ENCODE results near the gene NRGN.

NRGN gene

DNA sequence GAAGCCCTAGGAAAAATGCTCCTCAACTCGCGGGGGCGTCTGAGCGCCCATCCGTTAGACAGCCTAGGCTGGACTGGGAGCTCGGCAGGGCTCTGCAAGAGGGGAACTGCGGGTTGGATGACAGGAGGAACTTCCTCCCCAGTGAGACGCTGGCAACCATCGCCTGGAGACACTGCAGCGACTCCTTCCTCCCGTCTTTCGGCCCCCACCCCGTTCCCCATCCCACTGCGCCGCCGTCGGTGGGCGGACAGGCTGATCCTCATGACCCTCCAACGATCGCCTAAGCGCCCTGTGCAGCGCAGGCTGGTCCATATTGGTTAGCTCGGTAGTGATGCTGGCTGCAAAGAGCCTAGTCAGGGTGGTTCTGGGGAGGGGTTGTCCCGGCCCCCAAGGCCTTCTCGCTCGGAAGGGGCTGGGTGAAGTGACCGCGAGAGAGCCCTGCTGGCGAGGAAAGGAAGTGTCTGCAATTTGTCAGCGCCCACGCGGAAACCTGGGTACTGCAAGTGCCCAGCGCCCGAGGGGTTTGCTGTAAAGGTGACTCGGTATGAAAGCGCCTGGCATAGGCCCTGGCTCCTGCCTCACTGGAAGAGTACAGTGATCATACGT is 638 bp downstream of the NRGN start:
- DNase-seq (ENCODE audit: low read depth): no peak

DNA sequence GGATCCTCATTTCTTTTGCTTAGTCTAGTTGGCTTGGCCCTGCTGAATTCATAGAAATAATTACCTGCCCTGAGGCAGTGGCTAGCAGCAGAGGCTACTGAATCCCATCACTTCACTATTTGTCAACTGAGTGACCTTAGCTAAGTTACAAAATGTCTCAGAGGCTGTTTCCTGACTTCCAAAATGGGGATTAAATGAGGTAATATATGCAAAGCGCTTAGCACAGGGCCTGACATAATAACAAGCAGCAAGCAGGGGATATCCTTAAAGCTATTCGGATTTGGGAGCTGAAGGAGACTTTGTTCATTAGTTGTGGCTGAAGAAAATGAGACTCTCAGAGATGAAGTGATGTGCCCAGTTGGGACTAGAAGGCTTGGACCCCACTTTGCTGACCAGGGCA is 2.8 kb downstream of the NRGN start:
- no peak for DNase-seq (ENCODE audit: low read depth)

DNA sequence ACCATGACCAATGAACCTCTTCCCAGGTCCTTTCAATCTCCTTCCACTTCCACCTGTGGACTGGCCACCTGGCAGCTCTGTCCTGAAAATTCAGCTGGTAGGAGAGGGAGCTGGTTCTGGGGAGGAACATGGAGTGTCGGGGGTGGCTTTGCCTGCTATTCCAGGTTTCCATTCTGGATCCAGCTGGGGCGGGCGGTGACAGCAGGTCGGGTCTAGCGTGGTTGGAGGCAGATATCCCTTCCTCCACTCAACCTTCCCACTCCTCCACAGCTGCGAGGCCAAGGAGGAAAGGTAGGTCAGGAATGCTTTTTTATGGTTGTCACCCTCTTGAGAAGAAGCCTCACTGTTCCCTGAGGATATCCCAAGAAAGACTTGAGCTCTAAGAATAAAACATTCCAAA is 3.3 kb downstream of the NRGN start:
- DNase-seq (ENCODE audit: low read depth): no peak

DNA sequence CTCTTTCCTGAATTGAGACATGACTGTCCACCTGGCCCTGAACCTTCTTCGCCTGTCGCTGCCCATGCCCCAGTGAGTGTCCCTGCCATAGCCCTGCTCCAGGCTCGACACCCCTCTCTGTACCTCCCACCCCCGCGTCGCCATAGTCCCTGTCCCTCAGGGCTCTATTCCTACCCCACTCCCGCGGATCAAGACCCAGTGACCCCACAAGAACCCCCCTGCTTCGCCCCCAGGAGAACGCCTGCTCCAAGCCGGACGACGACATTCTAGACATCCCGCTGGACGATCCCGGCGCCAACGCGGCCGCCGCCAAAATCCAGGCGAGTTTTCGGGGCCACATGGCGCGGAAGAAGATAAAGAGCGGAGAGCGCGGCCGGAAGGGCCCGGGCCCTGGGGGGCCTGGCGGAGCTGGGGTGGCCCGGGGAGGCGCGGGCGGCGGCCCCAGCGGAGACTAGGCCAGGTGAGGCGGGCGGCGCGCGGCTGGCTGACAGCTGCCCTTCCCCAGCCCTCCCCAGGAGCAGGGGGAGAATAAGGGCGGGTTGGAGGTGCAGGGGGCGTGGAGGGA is 5.6 kb downstream of the NRGN start:
- DNase-seq (ENCODE audit: low read depth): no peak

DNA sequence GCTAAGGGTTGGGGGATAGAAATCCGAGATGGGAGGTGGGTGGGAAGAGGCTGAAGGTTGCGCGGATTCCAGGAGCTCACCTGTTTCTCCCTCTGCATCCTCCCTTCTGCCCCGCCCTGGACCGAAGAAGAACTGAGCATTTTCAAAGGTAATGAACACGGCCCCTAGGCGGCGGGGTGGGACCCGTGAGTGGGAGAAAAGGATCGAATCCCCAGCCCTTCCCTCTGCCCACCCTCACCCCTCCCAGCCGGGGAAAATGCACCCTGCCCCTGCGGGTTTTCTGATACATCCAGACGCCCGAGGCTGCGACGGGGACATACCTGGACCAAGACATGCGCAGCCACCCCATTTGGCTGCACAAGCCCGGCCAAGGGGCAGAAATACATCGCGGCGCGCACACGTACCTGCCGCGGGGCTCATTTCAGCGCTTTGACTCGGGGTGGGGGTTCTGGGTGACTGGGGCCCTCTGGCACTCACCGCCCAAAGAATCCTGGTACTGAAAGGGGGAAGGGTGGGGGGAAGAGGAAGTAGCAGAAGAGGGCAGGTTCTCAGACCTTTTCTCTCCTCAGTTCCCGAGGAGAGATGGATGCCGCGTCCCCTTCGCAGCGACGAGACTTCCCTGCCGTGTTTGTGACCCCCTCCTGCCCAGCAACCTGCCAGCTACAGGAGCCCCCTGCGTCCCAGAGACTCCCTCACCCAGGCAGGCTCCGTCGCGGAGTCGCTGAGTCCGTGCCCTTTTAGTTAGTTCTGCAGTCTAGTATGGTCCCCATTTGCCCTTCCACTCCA is 6.3 kb downstream of the NRGN start:
- DNase-seq (ENCODE audit: low read depth): no peak

DNA sequence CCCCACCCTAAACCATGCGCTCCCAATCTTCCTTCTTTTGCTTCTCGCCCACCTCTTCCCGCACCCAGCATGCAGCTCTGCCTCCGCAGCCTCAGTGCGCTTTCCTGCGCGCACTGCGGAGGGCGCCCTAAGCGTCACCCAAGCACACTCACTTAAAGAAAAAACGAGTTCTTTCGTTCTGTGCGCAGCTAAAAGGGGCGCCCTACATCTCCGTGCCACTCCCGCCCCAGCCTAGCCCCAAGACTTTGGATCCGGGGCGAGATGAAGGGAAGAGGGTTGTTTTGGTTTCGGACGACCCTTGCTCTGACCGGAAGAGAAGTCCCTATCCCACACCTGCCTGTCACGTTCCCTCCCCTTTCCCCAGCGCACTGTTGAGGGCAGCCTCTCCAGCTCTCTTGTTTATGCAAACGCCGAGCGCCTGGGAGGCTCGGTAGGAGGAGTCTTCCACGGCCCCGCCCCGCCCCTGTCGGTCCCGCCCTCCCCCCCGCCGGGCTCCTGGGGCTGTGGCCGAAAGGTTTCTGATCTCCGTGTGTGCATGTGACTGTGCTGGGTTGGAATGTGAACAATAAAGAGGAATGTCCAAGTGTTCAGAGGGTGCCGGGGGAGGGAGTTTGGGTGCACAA is 7.0 kb downstream of the NRGN start:
- peak; percentile 67 for DNase-seq (ENCODE audit: low read depth)

DNA sequence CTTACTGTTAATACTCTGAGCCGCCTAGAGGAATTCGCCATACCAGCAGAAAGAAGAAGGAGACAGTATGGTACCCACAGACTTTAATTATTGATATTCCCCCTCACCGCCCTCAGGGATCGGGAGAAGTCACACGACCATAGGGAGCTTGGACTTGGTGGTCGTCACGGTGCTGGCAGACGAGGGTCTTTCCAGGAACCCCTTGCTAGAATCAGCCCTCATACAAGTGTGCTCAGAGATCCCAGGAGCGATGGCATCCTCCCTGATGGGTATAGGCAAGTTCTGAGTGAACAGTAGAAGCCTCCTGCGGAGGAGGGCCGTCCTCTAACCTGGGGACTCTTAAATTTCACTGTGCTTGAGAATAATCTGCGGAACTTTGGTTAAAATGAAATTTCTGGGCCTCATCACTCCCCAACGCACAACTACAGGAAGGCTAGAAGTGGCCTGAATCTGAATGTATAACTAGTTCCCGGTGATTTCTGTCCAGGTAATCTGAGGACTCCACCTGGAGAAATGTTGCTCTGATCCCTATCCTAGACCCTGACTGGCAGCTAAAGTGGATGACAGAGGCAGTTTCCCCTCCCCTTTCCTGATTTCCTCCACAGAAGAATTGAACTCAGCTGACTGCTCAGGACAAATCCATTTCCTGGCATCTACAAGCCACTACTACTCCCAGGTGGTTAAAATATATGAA is 7.8 kb downstream of the NRGN start:
- DNase-seq (ENCODE audit: low read depth): no peak

DNA sequence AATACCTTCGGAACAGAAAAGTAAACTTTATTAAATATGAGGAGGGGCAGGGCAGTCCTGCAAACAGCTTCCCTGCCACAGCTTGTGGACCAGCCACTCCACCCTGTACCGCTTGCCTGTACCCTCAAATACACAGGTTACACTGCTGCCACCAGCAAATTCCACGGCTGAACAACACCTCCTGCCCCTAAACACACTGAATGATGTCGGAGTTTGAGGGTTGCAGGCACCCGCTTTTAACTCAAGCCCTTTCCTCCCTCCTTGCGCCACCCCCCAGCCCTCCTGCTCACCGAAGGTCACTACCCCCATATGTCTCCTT is 8.3 kb downstream of the NRGN start:
- no peak for DNase-seq (ENCODE audit: low read depth)

DNA sequence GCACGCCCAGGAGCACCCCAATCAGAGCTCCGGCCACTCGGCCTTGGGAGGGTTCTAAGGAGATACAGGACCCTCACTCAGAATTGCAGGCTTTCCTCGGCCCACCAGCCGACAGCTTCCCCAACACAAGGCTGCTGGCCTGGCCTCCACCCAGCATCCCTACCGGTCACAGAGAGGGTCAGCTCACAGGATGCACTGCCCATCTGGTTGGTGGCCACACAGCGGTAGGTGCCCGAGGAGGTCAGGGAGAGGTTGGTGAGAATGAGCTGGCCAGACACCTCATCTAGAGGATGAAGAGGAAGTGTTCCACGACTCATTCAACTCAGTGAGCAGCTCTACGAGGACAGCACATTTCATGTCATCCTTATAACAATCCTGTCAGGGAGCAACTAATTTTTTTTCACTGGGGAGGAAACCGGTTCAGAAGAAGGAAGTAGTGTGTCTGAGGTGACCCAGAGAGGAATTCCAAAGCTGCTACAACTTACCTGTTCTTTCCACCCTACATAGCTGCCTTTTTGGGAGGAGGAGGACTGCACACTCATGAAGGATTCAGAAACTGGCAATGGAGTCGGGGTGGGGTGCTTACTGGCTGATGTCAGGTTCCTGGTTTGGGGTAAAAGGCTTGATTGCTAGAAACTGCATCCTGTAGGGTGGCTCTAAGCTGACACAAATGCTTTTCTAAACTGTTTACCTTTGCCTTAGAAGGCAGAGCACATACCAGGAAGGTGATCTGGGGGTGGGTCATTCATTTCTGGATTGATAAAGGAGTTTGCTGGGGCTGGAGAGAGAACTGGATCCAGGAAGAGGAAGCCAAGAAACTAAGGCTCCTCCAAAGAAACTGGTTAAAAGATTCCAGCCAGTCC is 9.0 kb downstream of the NRGN start:
- DNase-seq (ENCODE audit: low read depth): no peak

DNA sequence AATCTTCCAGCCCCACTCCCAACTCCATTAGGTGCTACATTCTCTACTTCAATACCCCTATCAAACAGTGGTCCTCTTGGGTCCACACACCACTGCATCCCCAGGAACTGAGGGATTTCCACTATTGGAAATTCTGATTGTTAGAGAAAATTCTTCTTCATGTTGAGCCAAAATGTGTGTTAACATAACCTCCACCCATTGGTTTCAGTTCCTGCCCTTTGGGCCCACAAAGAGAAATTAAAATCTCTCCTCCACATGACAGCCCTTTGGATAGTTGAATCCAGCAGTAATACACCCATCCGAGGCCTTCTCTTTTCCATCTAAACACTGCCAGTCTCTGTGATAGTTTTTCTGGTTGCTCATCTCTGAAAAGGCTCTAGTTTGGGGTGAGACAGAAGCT is 10.2 kb downstream of the NRGN start:
- no peak for DNase-seq (ENCODE audit: low read depth)

DNA sequence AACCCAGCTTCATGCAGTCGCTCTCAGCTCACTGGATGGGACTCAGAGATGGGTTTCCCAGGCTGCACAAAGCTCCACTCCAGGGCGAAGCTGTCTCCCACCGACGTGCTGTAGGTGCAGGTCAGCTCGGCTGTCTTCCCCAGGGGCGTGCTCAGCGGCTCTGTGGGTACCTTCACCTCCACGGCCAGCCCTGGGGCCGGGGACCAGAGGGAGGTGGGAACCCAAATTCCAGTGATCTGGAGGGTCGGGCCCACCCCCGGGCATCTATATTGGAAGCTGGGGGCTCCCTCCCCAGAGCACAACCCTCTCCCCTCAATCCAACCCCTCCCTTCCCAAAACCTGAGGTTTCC is 11.6 kb downstream of the NRGN start:
- DNase-seq (ENCODE audit: low read depth): no peak

DNA sequence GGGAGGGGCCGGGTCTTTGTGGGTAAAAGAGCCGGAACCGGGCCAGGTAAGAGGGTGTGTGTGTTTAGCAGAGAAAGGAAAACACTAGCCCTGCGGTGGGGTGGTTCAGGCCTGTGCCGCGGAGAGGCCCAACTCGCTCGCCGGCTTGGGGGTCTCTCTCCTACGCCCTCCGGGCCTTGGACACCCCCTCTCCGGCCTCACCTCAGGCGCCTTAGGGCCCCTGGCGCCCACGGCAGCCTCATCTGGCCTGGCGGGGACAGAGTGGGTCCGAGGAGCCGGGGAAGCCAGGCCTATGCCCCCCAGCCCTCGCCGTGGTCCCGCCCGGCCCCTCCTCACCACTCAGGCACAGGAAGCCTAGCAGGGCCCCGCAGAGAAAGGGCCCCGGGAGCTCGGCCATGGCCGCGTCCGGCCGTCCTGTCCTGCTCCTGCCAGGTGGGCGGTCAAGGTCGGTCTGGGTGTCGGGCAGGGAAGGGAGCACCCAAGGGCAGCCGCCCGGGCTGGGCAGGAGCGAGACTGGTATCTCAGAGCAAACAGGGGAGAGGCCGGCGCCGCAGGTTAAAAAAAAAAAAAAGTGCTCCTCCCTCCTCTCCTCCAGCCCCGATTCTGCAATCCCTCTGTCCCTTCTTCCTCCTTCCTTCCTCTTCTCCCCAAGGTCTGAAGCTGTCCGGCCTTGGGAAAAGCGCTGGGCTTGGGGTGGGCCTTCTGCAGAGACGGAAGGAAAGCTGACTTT is 12.2 kb downstream of the NRGN start, which contains the start of gene VSIG2:
TSS of gene VSIG2 (minus strand) at position 515 of the 730 bp plus-strand sequence. CDS start at position 397, 118 bp downstream.
- DNase-seq (ENCODE audit: low read depth): no peak

DNA sequence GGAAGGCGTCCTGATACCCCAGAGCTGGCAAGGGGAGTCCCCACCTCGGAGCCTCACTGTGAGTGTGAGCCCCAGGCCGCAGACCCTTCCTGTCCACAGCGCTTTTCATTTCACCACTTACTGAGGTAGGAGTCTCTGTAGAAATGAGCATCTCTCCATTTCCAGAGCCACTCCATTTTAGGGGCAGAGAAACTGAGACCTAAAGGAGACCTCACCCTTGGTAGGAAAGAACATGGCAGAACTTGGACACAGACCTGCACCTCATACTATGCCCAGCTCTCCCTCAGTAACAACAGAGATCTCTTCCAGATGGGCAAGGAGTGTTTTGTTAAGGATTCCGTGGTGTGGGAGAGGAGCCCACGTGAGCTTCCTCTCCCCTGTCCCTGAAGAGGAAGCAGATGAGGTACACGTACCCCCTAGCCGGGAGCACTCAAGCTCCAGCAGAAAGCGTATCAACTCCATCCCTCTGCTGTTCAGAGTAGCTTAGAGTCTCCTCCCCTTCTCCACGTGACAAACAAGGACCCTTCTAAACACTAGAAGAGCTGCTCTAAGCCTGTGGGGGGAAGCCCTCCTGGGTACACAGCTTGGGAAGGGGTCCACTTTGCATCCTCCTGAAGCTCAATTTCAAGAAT is 12.8 kb downstream of the NRGN start:
- no peak for DNase-seq (ENCODE audit: low read depth)

DNA sequence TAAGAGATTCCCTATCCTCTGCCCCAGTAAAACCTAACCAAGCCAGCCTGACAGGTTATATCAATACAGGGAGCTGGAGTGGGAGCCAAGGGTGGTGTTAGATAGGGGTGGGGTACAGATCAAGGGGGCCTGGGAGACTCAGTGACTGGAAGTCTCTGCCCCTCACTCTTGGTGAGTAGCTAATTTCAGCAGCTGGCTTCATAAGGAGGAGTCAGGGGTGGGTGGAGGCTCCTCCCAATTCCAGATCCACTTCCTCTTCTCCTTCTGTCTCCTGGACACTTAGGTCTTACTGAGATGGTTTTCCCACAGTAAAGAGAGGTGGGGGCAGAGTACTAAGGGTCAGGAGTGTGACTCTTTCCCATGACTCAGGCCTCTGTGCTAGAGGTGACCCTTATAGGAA is 13.5 kb downstream of the NRGN start:
- DNase-seq (ENCODE audit: low read depth): no peak

DNA sequence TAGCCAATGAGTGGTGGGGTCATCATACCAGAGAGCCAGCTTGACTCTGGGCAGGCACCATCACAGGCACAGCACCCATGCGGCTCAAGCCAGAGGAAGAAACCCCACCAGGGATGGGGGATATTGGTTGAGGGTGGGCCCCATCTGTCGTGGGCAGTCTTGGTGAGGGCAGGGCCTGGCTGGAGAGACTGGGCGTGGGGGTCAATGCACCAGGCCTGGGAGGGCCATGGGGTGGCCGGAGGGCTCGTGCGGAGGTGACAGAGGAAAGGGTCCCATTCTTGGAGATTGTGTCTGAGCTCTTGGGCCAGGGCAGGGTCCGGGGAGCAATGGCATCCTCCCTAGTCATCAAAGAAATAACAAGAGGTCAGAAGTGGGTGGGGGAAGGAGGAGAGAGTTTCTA is 13.9 kb downstream of the NRGN start:
- DNase-seq (ENCODE audit: low read depth): no peak

DNA sequence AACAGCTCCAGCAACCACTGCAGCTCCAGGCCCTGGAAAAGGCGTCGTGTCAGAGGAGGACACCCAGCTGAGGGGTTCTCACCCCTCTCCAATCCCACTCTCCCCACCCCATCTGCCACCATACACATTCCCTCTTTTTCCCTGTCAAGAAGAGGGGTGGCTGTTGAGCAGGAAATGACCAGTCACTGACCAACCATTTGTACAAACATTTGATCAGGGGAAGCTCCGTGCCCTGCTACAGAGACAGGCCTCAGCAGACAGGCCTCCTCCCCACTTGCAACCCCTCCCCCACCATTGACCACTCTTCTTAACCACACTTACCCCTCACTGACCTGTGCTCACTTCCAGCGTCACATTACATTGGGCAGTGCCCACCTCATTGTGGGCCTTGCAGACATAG is 14.6 kb downstream of the NRGN start:
- no peak for DNase-seq (ENCODE audit: low read depth)

DNA sequence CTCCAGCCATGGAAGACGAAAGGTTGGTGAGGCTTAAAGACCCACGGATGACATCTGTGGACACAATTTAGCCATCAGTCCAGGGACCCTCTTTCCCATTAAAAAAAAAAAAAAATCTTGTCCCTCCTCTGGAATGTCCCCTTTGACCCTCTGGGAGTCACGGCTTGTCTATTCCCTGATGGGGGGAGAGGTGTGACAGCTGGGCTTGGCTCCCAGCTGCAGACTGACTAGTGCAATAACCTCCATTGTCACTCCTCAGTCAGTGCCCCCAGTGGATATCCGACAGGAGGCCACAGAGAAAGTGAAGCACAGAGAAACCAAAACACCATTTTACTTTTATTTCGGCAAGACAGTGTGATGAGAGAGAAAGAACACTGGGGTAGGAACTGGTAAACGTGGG is 15.0 kb downstream of the NRGN start:
- DNase-seq (ENCODE audit: low read depth): no peak

DNA sequence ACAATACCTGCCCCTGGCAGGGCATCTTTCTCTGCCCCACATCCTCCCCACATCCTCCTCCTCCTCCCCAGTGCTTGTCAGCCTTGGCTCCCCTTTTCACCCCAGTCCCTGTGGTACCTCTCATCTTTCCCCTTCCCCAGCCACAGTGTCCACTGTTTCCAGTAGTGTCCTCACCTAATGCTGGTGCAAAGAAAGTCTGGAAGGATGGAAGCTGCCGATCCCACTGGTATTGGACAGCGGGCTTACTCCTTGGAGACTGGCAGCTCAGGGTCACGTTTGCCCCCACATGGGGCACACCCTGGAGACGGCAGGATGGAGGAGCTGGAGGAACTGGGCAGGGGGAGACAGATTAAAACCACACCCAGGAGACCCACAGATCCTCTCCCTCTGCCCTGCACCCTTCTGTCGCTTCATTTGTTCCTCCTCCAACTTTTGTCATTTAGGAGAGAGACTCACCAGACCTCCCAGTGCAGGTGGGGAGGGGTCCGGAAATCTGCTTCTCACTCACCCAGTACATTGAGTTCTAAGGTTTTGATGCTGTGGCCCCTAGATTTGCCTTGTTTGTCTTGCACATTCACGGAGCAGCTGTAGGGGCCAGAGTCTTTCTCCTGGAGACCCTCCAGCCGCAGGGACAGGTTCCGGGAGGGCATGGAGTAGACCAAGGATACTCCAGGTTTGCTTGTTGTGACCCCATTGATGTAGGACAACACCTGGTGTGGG is 16.5 kb downstream of the NRGN start:
- no peak for DNase-seq (ENCODE audit: low read depth)

DNA sequence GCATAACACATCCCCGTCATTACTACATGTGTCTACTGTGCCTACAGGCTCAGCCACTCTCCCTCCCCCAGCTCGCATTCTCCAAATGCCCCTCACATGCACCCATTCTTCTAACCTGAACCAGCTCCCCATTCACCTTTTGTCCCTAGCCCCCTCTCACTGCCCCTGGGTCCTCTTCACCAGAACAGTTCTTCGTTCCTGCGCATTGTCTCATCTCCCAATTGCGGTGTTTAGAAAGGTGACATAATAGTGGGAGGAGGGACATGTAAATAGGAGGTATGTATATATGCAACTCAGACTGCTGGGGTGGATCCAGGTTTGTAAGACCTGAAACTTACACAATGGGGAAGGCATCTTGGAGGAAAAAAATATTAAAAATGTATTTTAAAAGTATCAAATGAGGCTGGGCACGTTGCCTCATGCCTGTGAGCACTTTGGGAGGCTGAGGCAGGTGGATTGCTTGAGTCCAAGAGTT is 17.0 kb downstream of the NRGN start:
- no peak for DNase-seq (ENCODE audit: low read depth)

DNA sequence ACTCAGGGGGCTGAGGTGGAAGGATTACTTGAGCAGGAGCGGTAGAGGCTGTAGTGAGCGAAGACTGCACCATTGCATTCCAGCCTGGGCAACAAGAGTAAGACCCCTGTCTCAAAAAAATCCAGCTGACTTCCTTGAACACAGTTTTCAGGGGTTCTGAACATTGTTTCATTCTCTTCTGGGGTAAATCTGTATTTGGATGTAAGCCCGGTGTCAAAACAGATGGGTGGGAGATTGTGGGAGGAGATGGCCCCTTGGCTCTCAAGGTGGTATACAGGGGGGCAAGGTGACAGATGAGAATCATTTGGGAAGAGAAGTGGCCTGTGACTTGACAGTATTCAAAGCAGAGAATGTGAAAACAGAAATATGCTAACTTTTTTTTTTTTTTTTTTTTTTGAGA is 17.6 kb downstream of the NRGN start:
- DNase-seq (ENCODE audit: low read depth): no peak

Measured in T follicular helper cell (primary cell).